K562 (cell line): Measurements from ENCODE around the gene C5orf22. TPM values are rescaled to one million over a fixed set of nuclear protein-coding genes. Genes with fewer than 3 reads are reported as not detected.

Experiments
- ATAC-seq: fragments of 200-7000 bp; cut with Tn5 transposase; 3 replicates; pipeline ENCODE4 v1.9.1; 2020; ENCODE audit warnings: moderate library complexity
- BruUV-seq: library from RNA; stranded (reverse); fragments of 400-500 nt; replicated peaks from 2 replicates; lab custom pipeline; 2021; lab: Mats Ljungman, UMichigan
- CTCF ChIA-PET: fragments of 300-600 bp; formaldehyde crosslinking; extraction: SDS; loops from one replicate; lab custom pipeline; 2021; ENCODE audit warnings: low intra/inter-chr PET ratio; lab: Yijun Ruan, JAX
- POLR2A ChIA-PET: fragments of 300-600, 350-650 bp; sonication (Branson Sonifier 250); formaldehyde crosslinking; extraction: SDS; loops from one replicate; lab custom pipeline; 2021; ENCODE audit warnings: antibody characterized with exemption, inconsistent platforms; lab: Yijun Ruan, JAX
- DNase-seq, 4 experiments: peaks; one replicate each; pipeline versions ENCODE4 v3.0.0 to v3.0.0-alpha.2; 2011 to 2018; ENCODE audit warnings: low spot score in 3 of 4, mixed read lengths in 3 of 4; ENCODE audit errors: extremely low read depth in 1 of 4
- FAIRE-seq: peaks from 2 replicates; lab custom pipeline; 2011; peaks lifted over from hg19 to GRCh38; lab: Jason Lieb, UNC
- H2AFZ ChIP-seq: 2 replicates; pipeline ENCODE4 v1.6.0; 2011; ENCODE audit warnings: low read depth, low read length, control low read depth, inconsistent platforms
- H3K27ac ChIP-seq: fragments of 200-600 bp; 3 replicates; pipeline ENCODE4 v1.8.0; 2011; ENCODE audit warnings: low read depth, mild to moderate bottlenecking, control low read depth, inconsistent platforms, low read length, moderate library complexity, mixed read lengths; ENCODE audit errors: extremely low read depth
- H3K27me3 ChIP-seq, 2 experiments: fragments of 300-600 bp in 1 of 2; 2 replicates in 1 of 2; 3 replicates in 1 of 2; pipeline versions ENCODE4 v1.6.0 to v1.8.0; 2011; ENCODE audit warnings: inconsistent platforms in 2 of 2, low read length in 2 of 2, mild to moderate bottlenecking in 1 of 2, mixed read lengths in 1 of 2, moderate library complexity in 1 of 2; ENCODE audit not compliant: control insufficient read depth in 2 of 2, insufficient read depth in 2 of 2
- H3K36me3 ChIP-seq: fragments of 300-600 bp; 3 replicates; pipeline ENCODE4 v1.8.0; 2011; ENCODE audit warnings: mild to moderate bottlenecking, low read length, inconsistent platforms; ENCODE audit not compliant: control insufficient read depth, insufficient read depth
- H3K4me1 ChIP-seq, 2 experiments: fragments of 200-600 bp in 1 of 2; replicated peaks in 1 of 2; 2 replicates in 1 of 2; 3 replicates in 1 of 2; pipeline versions ENCODE4 v1.5.1 to v1.8.0; 2011; ENCODE audit warnings: inconsistent platforms in 2 of 2, low read length in 2 of 2, mild to moderate bottlenecking in 1 of 2, mixed read lengths in 1 of 2, moderate library complexity in 1 of 2; ENCODE audit not compliant: control insufficient read depth in 2 of 2, insufficient read depth in 2 of 2
- H3K4me2 ChIP-seq: 2 replicates; pipeline ENCODE4 v1.6.1; 2011; ENCODE audit warnings: low read length, control low read depth, inconsistent platforms, mixed read lengths; ENCODE audit not compliant: insufficient read depth
- H3K4me3 ChIP-seq: fragments of 200-600 bp; sonication (generic), shearing (Covaris generic); 2 replicates; pipeline ENCODE4 v1.5.1; 2016; ENCODE audit warnings: control low read depth, inconsistent platforms
- H3K79me2 ChIP-seq: fragments of 200-600 bp; 3 replicates; pipeline ENCODE4 v1.8.0; 2011; ENCODE audit warnings: low read length, inconsistent platforms; ENCODE audit not compliant: control insufficient read depth, insufficient read depth
- H3K9ac ChIP-seq, 2 experiments: 2 replicates each; pipeline versions ENCODE4 v1.6.0 to v1.6.1; 2011; ENCODE audit warnings: low read depth in 2 of 2, low read length in 2 of 2, control low read depth in 1 of 2, inconsistent platforms in 1 of 2, mild to moderate bottlenecking in 1 of 2, mixed read lengths in 1 of 2; ENCODE audit not compliant: insufficient read depth in 1 of 2
- H3K9me1 ChIP-seq: one replicate; pipeline ENCODE4 v1.6.0; 2011; ENCODE audit warnings: inconsistent platforms, mild to moderate bottlenecking, low read length, moderate library complexity; ENCODE audit not compliant: control insufficient read depth, insufficient read depth
- H3K9me3 ChIP-seq: replicated peaks from 2 replicates; pipeline ENCODE4 v1.5.1; 2011; ENCODE audit warnings: low read depth, low read length, inconsistent platforms; ENCODE audit not compliant: control insufficient read depth, insufficient read depth
- H4K20me1 ChIP-seq: replicated peaks from 2 replicates; pipeline ENCODE4 v1.6.1; 2011; ENCODE audit warnings: low read length, inconsistent platforms, mixed read lengths; ENCODE audit not compliant: control insufficient read depth, insufficient read depth
- CBX2 ChIP-seq: fragments of 200-600 bp; sonication (generic); IDR thresholded peaks from one replicate; pipeline ENCODE4 v1.6.1; 2012; ENCODE audit warnings: mild to moderate bottlenecking, low read length, inconsistent platforms; ENCODE audit not compliant: insufficient read depth, poor library complexity, severe bottlenecking
- ESRRA ChIP-seq: fragments of 450-650 bp; IDR thresholded peaks from 2 replicates; pipeline ENCODE4 v1.6.1; 2014; ENCODE audit warnings: low read depth, mild to moderate bottlenecking, moderate library complexity, borderline replicate concordance
- HDAC3 ChIP-seq: fragments of 450-650 bp; IDR thresholded peaks from 2 replicates; pipeline ENCODE4 v1.6.1; 2018; ENCODE audit warnings: borderline replicate concordance, mild to moderate bottlenecking, moderate library complexity; ENCODE audit not compliant: partially characterized antibody
- NR0B1 ChIP-seq: fragments of 450-650 bp; IDR thresholded peaks from one replicate; pipeline ENCODE4 v1.6.1; 2018; ENCODE audit warnings: mild to moderate bottlenecking, moderate library complexity; ENCODE audit not compliant: partially characterized antibody
- PBX2 ChIP-seq, 2 experiments: IDR thresholded peaks in 1 of 2; conservative IDR thresholded peaks in 1 of 2; 2 replicates each; pipeline ENCODE4 v1.6.1; 2016; ENCODE audit warnings: low read depth in 2 of 2, mild to moderate bottlenecking in 1 of 2, missing compliant biosample characterization in 1 of 2, missing genetic modification characterization in 1 of 2, moderate library complexity in 1 of 2
- RBM15 ChIP-seq: fragments of 200-400 bp; formaldehyde crosslinking; IDR thresholded peaks from 2 replicates; pipeline ENCODE4 v1.6.1; 2018; ENCODE audit warnings: mild to moderate bottlenecking, low read length, moderate library complexity; ENCODE audit not compliant: insufficient read depth
- RBM39 ChIP-seq: fragments of 200-400 bp; formaldehyde crosslinking; optimal IDR thresholded peaks from 2 replicates; pipeline ENCODE3; 2018; ENCODE audit warnings: low read depth, low read length
- RHOXF2B ChIP-seq: fragments of 250-450 bp; sonication (Bioruptor Pico); conservative IDR thresholded peaks from 2 replicates; pipeline ENCODE4 v1.5.1; 2021
- SMARCB1 ChIP-seq: IDR thresholded peaks from 2 replicates; pipeline ENCODE4 v1.6.1; 2011; ENCODE audit warnings: improper control_type of control experiment, low read depth; ENCODE audit not compliant: insufficient read length
- SMC3 ChIP-seq: conservative IDR thresholded peaks from 2 replicates; pipeline ENCODE4 v1.6.1; 2011; ENCODE audit warnings: low read depth, low read length, improper control_type of control experiment; ENCODE audit not compliant: insufficient read depth
- SNAPC5 ChIP-seq: fragments of 250-450 bp; sonication (Bioruptor Pico); IDR thresholded peaks from 2 replicates; pipeline ENCODE4 v1.8.0; 2021; ENCODE audit warnings: moderate library complexity, mild to moderate bottlenecking, inconsistent platforms
- TCFL5 ChIP-seq: fragments of 250-450 bp; sonication (Bioruptor Pico); conservative IDR thresholded peaks from 2 replicates; pipeline ENCODE4 v1.6.1; 2021; ENCODE audit warnings: mild to moderate bottlenecking, moderate library complexity, matching md5 sums
- TRIM28 ChIP-seq: fragments of 450-650 bp; IDR thresholded peaks from 2 replicates; pipeline ENCODE4 v1.6.1; 2017
- ZC3H8 ChIP-seq: fragments of 450-650 bp; IDR thresholded peaks from 2 replicates; pipeline ENCODE4 v1.6.1; 2017
- ZNF12 ChIP-seq: sonication (generic); formaldehyde crosslinking; IDR thresholded peaks from 2 replicates; pipeline ENCODE4 v1.4.0; 2020; ENCODE audit warnings: mild to moderate bottlenecking, missing genetic modification reagents
- WGBS: fragments of 100-300 bp; shearing (Covaris generic); methylation state at CpG from one replicate; pipeline ENCODE4 v1.1.6; 2016; ENCODE audit warnings: low coverage, mixed read lengths; ENCODE audit not compliant: insufficient coverage; ENCODE audit errors: missing lambda C conversion rate; 5-methylcytosine and 5-hydroxymethylcytosine counted together
- in situ Hi-C: fragments of 300-500 bp; cut with MboI; formaldehyde crosslinking; loops from 4 replicates; pipeline ENCODE4 v1.15.0; 2018; ENCODE audit warnings: inconsistent platforms, mixed read lengths
- intact Hi-C: fragments of 100-400 bp; cut with micrococcal nuclease; formaldehyde crosslinking; loops from 2 replicates; pipeline ENCODE4 v1.14.2; 2022
- polyA plus RNA-seq, 8 experiments: library from polyadenylated mRNA; depleted of rRNA in 4 of 8; stranded (reverse) in 5 of 8; unstranded in 3 of 8; fragments of >200 nt; fragmentation: Nextera tagmentation in 2 of 8; fragmentation: Illumina TruSeq in 1 of 8; extraction: Ambion mirVana in 2 of 8; extraction: Trizol in 1 of 8; gene quantifications; 2 replicates each; pipeline versions ENCODE4 v1.2.1 to v1.2.3, GENCODE V29; 2011 to 2014; ENCODE audit warnings: inconsistent platforms in 1 of 8, missing spikeins in 1 of 8
- total RNA-seq, 7 experiments: library from RNA; depleted of rRNA in 6 of 7; stranded (reverse); fragments of >200 nt in 6 of 7; fragmentation: Illumina TruSeq in 2 of 7; extraction: Trizol in 2 of 7; gene quantifications; 2 replicates each; pipeline versions ENCODE4 v1.2.1 to v1.2.3, GENCODE V29; 2011 to 2021; ENCODE audit warnings: low replicate concordance in 1 of 7
- TF ChIP-seq, protein P1 (sequence below): sonication (generic); formaldehyde crosslinking; IDR thresholded peaks from 2 replicates; pipeline ENCODE4 v1.8.1; 2023; ENCODE audit warnings: mild to moderate bottlenecking, missing genetic modification reagents, moderate library complexity

C5orf22 gene
- total and polyA plus RNA-seq, 9 of the 15 experiments (the other 6 are each of a cell fraction or from before 2014, with no cell fraction given): 22.7 to 56.7 (median 39.3) TPM

- Histone ChIP-seq H3K4me3 (no peak overlapping the region), H3K27ac (no peak overlapping the region), H3K27me3 (no peaks in the 10 kb centered on the region), H3K4me1 (peaks cover 6 to 12% of the 10 kb centered on the region in 2 experiments; a peak in 3 of 5 replicates), H3K36me3 (peaks cover 89% of the 10 kb centered on the region), H3K79me2 (peaks cover 25% of the 10 kb centered on the region), H4K20me1 (no peaks in the 10 kb centered on the region), H3K9ac (no peak overlapping the region), H3K9me3 (no peaks in the 10 kb centered on the region), H3K4me2 (no peak overlapping the region), H2AFZ (no peak overlapping the region), H3K9me1 (no peaks in the 10 kb centered on the region)
- ATAC-seq (no peak), FAIRE-seq (no peak), DNase-seq (no peak)
- POLR2A ChIA-PET: interaction anchor here (0.7 to 0.8 kb wide), 2 partner anchors 15 to 24 kb away, joined by 3 read pairs; no protein-coding TSS in a partner anchor
- BruUV-seq: no TSS peak
- intact Hi-C loops (no loop called here), in situ Hi-C loops (no loop called here)
- CTCF ChIA-PET: no interaction called here
- 69% methylated on average over 4 of the region's 4 CpGs for WGBS
- TF ChIP-seq RBM39 (no peak), PBX2 (CRISPR knock-in tag; IDR thresholded peaks at IDR 0.05; ENCODE audit: low read depth) (no peak), PBX2 (tag; conservative IDR thresholded peaks at IDR 0.05; ENCODE audit: low read depth) (no peak), ZNF12 (CRISPR knock-in tag) (no peak), SNAPC5 (no peak), SMARCB1 (no peak), TCFL5 (CRISPR knock-in tag) (no peak), HDAC3 (no peak), ZC3H8 (no peak), RBM15 (no peak), RHOXF2B (CRISPR knock-in tag) (no peak), CBX2 (no peak), NR0B1 (no peak), ESRRA (no peak), SMC3 (no peak), TRIM28 (no peak)
- TF ChIP-seq, protein P1, sequence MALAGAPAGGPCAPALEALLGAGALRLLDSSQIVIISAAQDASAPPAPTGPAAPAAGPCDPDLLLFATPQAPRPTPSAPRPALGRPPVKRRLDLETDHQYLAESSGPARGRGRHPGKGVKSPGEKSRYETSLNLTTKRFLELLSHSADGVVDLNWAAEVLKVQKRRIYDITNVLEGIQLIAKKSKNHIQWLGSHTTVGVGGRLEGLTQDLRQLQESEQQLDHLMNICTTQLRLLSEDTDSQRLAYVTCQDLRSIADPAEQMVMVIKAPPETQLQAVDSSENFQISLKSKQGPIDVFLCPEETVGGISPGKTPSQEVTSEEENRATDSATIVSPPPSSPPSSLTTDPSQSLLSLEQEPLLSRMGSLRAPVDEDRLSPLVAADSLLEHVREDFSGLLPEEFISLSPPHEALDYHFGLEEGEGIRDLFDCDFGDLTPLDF (CRISPR knock-in tag): no peak
Measured at GRCh38 chr5:31537851-31538250, 5.8 kb downstream of the C5orf22 start.
